GM13976 (cell line): Measurements from ENCODE around the gene AMN.

ENCODE experiments used
- DNase-seq: peaks from one replicate; pipeline ENCODE4 v3.0.0; 2012; ENCODE audit warnings: low spot score
- in situ Hi-C: fragments of 300-500 bp; cut with MboI; formaldehyde crosslinking; loops from one replicate; pipeline ENCODE4 v1.12.0; 2022; ENCODE audit warnings: low sequenced_read_pairs, mixed read lengths, inconsistent platforms; ENCODE audit not compliant: unreplicated experiment
- TF ChIP-seq, protein P1 (sequence below): IDR thresholded peaks from 2 replicates; pipeline ENCODE4 v1.5.1; 2012; ENCODE audit warnings: borderline replicate concordance, mild to moderate bottlenecking; ENCODE audit not compliant: insufficient read depth; ENCODE audit errors: extremely low read depth, missing control alignments, control extremely low read depth

Gene AMN

DNA sequence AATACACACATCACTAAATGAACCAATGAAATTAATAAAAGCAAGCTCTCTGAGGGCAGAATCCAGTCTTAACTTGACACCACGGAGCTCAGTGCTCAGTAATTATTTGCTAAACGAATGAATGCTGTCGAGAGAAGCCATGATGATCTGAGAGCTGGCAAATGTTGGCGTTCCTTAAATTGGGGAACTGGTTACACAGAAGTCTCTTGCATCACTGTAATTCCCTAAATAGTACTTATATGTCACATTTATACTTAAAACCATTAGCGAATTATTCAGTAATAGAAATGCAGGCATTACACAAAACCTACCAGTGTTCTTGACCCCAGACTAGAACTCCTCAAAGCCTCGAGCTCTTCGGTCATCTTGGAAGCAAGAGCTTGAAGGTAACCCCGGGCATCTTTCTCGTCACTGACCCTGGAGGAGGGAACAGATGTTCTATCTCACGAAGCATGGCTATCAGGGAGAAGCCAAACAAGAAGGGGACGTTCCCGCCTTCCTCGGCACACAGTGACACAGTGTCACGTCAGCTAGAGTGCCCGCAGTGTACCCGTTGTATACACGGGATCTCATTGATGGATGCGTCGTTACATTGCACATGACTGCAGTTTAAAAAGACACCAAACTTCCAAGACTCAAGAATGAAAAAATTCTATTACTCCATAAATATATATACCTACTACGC is 43.6 kb downstream of the AMN start:
- in situ Hi-C loops = no loop called here
- DNase-seq = no peak
- TF ChIP-seq, protein P1, sequence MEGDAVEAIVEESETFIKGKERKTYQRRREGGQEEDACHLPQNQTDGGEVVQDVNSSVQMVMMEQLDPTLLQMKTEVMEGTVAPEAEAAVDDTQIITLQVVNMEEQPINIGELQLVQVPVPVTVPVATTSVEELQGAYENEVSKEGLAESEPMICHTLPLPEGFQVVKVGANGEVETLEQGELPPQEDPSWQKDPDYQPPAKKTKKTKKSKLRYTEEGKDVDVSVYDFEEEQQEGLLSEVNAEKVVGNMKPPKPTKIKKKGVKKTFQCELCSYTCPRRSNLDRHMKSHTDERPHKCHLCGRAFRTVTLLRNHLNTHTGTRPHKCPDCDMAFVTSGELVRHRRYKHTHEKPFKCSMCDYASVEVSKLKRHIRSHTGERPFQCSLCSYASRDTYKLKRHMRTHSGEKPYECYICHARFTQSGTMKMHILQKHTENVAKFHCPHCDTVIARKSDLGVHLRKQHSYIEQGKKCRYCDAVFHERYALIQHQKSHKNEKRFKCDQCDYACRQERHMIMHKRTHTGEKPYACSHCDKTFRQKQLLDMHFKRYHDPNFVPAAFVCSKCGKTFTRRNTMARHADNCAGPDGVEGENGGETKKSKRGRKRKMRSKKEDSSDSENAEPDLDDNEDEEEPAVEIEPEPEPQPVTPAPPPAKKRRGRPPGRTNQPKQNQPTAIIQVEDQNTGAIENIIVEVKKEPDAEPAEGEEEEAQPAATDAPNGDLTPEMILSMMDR = no peak

DNA sequence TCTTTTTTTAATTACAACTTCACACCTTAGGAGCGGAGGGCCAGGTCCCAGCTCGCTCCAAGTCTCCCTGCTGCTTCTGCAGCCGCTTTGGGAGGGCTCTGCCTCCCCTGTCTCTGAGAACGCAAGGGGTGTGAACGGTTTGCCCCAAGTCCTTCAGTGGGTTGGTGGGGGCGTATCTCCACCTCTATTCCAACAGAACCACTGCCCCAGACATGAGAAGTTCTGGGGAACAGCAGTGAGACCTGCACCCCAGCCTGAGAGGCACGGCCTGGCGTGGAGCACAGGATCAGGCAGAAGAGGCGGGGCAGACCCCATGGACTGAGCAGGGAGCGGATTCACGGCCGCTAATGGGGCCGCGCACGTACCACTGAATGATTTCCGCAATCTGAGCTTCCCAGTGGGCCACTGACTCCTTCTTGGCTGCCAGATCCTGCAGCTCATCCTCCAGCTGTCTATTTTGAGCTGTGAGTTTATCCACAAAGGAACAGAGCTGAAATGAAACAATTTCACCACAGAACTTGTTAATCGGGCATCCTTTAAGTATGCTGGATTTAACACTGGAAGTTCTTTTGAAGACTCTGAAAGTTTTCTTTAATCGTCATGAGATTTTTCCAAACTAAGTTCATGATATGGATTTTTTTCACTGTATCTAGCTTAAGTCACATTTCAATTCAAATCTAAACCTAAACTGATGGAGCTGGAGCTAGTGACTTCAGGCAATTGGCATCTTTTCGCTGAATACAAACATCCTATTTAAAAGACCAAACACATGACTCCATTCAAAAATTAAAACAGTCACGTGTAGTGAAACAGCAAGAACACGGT is 44.4 kb downstream of the AMN start:
- DNase-seq = no peak
- TF ChIP-seq, protein P1 = no peak
- in situ Hi-C loops = no loop called here

DNA sequence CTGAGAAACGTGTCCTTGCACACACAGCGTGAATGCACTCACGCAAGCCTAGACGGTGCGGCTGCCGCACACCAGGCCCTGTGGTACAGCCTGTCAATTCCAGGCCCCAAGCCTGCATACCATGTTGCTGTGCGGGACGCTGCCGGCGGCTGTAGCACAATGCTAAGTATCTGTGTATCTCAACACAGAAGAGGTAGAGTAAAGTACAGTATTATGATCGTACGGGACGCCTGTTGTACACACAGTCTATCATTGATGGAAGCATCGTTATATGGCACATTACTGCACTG is 45.0 kb downstream of the AMN start:
- in situ Hi-C loops = no loop called here
- DNase-seq = no peak
- TF ChIP-seq, protein P1 = no peak

DNA sequence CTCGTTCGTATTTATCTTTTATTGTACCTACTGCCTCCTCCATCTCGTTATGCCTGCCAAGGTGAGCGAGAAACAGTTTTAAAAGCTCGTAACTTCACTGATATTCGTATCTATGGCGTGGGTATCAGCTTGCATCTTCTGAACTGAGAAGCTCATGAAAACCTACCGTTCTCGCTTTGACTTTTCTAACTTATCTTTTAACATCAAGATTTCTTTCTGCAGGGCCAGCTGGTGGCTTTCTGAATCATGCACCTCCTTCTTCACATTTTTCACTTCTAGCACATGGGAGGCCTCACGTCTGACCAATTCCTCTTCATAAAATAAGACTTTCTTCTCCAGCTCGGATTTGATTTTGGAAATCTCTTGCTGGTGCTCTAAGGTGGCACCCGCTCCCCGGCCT is 45.8 kb downstream of the AMN start:
- in situ Hi-C loops = no loop called here
- no peak for DNase-seq
- TF ChIP-seq, protein P1 = no peak

DNA sequence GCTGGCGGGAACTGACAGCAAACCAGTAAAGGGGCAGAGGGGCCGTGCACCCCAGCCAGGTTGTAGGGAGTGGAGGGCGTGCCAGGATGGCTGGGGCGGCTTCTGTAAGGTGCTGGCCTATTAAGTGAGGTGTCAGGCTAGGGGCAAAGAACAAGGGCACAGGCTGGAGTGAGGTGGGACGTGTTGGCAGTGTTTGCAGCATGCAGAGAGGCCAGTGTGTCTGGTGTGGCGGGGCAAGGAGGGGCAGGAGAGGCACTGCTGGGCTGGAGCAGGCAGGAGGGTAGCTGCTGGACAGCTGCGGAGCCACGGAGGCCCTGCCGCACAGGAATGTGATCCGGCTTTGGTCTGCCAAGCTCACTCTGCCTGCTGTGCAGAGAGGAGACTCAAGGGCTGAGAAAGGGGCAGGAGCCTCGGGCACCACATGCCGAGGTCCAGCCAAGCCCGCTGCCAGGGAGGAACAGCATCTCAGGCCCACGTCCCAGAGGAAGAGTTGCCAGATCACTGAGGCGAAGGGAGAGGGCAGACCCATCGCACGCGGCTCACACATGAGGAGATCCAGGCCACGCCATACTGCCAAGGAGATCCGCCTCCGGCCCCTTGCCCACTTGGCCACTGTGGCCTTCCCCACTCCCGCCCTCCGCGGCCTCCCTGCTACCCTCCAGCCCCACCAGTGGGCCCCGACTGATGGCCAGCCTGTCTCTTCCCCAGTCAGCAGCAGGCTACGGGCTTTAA is 46.8 kb downstream of the AMN start:
- TF ChIP-seq, protein P1 = no peak
- in situ Hi-C loops = no loop called here
- DNase-seq = no peak

DNA sequence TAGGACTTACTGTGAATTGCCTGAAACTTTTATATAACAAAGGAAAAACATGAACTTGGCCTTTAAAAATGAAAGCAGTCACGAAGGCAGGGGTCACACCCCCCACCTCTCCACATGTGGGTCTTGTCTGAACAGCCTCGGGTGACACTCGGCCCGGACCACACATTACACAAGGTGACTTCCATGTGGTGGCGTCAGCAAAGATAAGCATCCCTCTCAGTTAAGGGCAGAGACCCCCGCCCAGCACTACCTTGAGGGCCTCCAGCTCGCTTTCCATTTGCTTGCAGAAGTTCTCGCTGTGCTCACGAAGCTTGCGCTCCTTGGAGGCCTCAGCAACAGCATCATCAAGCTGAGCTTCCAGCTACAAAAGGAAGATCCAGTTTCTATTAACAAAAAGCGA is 47.4 kb downstream of the AMN start:
- no peak for DNase-seq
- in situ Hi-C loops = no loop called here
- TF ChIP-seq, protein P1 = no peak
